Endometrial microvascular endothelial cells (primary cell): Measurements from ENCODE around the gene IRF5. TPM values are rescaled to one million over a fixed set of nuclear protein-coding genes. Genes with fewer than 3 reads are reported as not detected.
"Not testable (repeated sequence)": the region's sequence is repeated elsewhere in the genome, so short reads cannot be mapped to it uniquely, and the experiment has no call there.

Experiments used
- in situ Hi-C: cut with HindIII; loops from 2 replicates; pipeline ENCODE4 v1.10.0; 2017; ENCODE audit warnings: low sequenced_read_pairs, low pct_unique_long_range_greater_than_20kb; ENCODE audit errors: inconsistent ontology term
- total RNA-seq: library from RNA; depleted of rRNA; stranded (reverse); fragments of >200 nt; gene quantifications from one replicate; pipeline ENCODE4 v1.2.3, GENCODE V29; 2015; ENCODE audit errors: inconsistent ontology term

The IRF5 gene
- total RNA-seq, 1 donor from 2014 or later, result 1.9 TPM

- in situ Hi-C loops, result no loop called here
These were observed 3.1 kb upstream of the IRF5 start for GRCh38 chr7:128934361-128935341.

- in situ Hi-C loops, result no loop called here
These were observed 2.4 kb upstream of the IRF5 start for GRCh38 chr7:128935342-128935730.

- in situ Hi-C loops, result no loop called here
These were observed 929 bp upstream of the IRF5 start for GRCh38 chr7:128936798-128937197.

GRCh38 chr7:128937271-128937646 lies 468 bp upstream of the IRF5 start:
- in situ Hi-C loops, result no loop called here

- in situ Hi-C loops, result no loop called here
These were observed 882 bp downstream of the IRF5 start for GRCh38 chr7:128938544-128939074.

GRCh38 chr7:128939075-128939860 lies 1.5 kb downstream of the IRF5 start:
- in situ Hi-C loops, result no loop called here

GRCh38 chr7:128939861-128940410 lies 2.2 kb downstream of the IRF5 start:
- in situ Hi-C loops, result no loop called here

GRCh38 chr7:128940494-128941322 lies 3.0 kb downstream of the IRF5 start:
- in situ Hi-C loops, result no loop called here

GRCh38 chr7:128941323-128941890 lies 3.7 kb downstream of the IRF5 start:
- in situ Hi-C loops, result no loop called here

GRCh38 chr7:128941946-128942526 lies 4.3 kb downstream of the IRF5 start:
- in situ Hi-C loops, result no loop called here

GRCh38 chr7:128943251-128943650 lies 5.5 kb downstream of the IRF5 start:
- in situ Hi-C loops, result not testable (repeated sequence)

GRCh38 chr7:128944487-128945236 lies 6.9 kb downstream of the IRF5 start:
- in situ Hi-C loops, result no loop called here

- in situ Hi-C loops, result no loop called here
These were observed 8.1 kb downstream of the IRF5 start for GRCh38 chr7:128945668-128946366.

GRCh38 chr7:128946936-128947830 lies 9.5 kb downstream of the IRF5 start:
- in situ Hi-C loops, result no loop called here

GRCh38 chr7:128947854-128948253 lies 10.1 kb downstream of the IRF5 start:
- in situ Hi-C loops, result no loop called here
